A549 (cell line): ENCODE results near the gene MED10. TPM values are rescaled to one million over a fixed set of nuclear protein-coding genes. Genes with fewer than 3 reads are reported as not detected.

Experiments used
- ATAC-seq, 2 experiments: fragments of 200-7000 bp in 1 of 2; fragments of >200 bp in 1 of 2; cut with Nextera tagmentation in 1 of 2; cut with Tn5 transposase in 1 of 2; 3 replicates each; pipeline versions ENCODE4 v1.8.0 to v1.9.1; 2018 to 2020; ENCODE audit warnings: mild to moderate bottlenecking in 1 of 2, moderate library complexity in 1 of 2
- CTCF ChIA-PET: fragments of 300-600 bp; sonication (Branson Sonifier 250); formaldehyde crosslinking; extraction: SDS; loops from one replicate; lab custom pipeline; 2021; ENCODE audit warnings: antibody characterized with exemption, inconsistent platforms; lab: Yijun Ruan, JAX
- POLR2A ChIA-PET: fragments of 350-600 bp; formaldehyde crosslinking; extraction: SDS; loops from one replicate; lab custom pipeline; 2021; ENCODE audit warnings: antibody characterized with exemption, inconsistent platforms; lab: Yijun Ruan, JAX
- DNase-seq, 2 experiments: peaks; one replicate each; pipeline versions ENCODE4 v3.0.0 to v3.0.0-alpha.2; 2011 to 2016; ENCODE audit warnings: low read depth in 1 of 2, low spot score in 1 of 2
- FAIRE-seq: peaks from 2 replicates; lab custom pipeline; 2011; peaks lifted over from hg19 to GRCh38; lab: Jason Lieb, UNC
- H3K27ac ChIP-seq, 2 experiments: fragments of >200 bp; sonication (Bioruptor Twin); formaldehyde crosslinking; 3 replicates each; pipeline ENCODE4 v1.5.1; 2016 to 2017
- H3K4me1 ChIP-seq: fragments of >200 bp; sonication (Bioruptor Twin); formaldehyde crosslinking; 3 replicates; pipeline ENCODE4 v1.6.1; 2016
- H3K4me2 ChIP-seq: fragments of >200 bp; sonication (Bioruptor Twin); formaldehyde crosslinking; 3 replicates; pipeline ENCODE4 v1.6.1; 2016
- H3K4me3 ChIP-seq: fragments of >200 bp; sonication (Bioruptor Twin); formaldehyde crosslinking; 3 replicates; pipeline ENCODE4 v1.5.1; 2016
- H3K9me3 ChIP-seq: fragments of >200 bp; sonication (Bioruptor Twin); formaldehyde crosslinking; 3 replicates; pipeline ENCODE4 v1.6.1; 2016
- CBX2 ChIP-seq: fragments of 200-600 bp; sonication (generic); IDR thresholded peaks from 2 replicates; pipeline ENCODE4 v1.6.1; 2016; ENCODE audit warnings: low read depth, mild to moderate bottlenecking, borderline replicate concordance
- CHD4 ChIP-seq: fragments of 200-600 bp; sonication (generic); IDR thresholded peaks from 2 replicates; pipeline ENCODE4 v1.6.1; 2016; ENCODE audit warnings: antibody characterized with exemption, mild to moderate bottlenecking, borderline replicate concordance
- E2F6 ChIP-seq: IDR thresholded peaks from 2 replicates; pipeline ENCODE4 v1.6.1; 2012; ENCODE audit warnings: low read depth, borderline replicate concordance
- EHMT2 ChIP-seq: fragments of 200-600 bp; sonication (generic); IDR thresholded peaks from 2 replicates; pipeline ENCODE4 v1.6.1; 2016; ENCODE audit warnings: antibody characterized with exemption, low read depth, mild to moderate bottlenecking, moderate library complexity
- ELK1 ChIP-seq: fragments of 150-350 bp; IDR thresholded peaks from 2 replicates; pipeline ENCODE4 v1.6.1; 2014; ENCODE audit warnings: low read depth, mild to moderate bottlenecking, low read length
- EP300 ChIP-seq, 2 experiments: fragments of >200 bp; sonication (Bioruptor Twin); formaldehyde crosslinking; IDR thresholded peaks; 2 replicates in 1 of 2; 3 replicates in 1 of 2; pipeline ENCODE4 v1.6.1; 2016 to 2017
- FOSB ChIP-seq: fragments of 250-450 bp; sonication (Bioruptor Pico); IDR thresholded peaks from 2 replicates; pipeline ENCODE4 v1.5.0; 2020; ENCODE audit warnings: mild to moderate bottlenecking, moderate library complexity
- FOSL2 ChIP-seq, 2 experiments: fragments of 450-650 bp in 1 of 2; fragments of >200 bp in 1 of 2; sonication (Bioruptor Twin) in 1 of 2; formaldehyde crosslinking; IDR thresholded peaks; 2 replicates each; pipeline versions ENCODE4 v1.5.0 to v1.6.1; 2016 to 2020; ENCODE audit warnings: mild to moderate bottlenecking in 1 of 2, moderate library complexity in 1 of 2
- GATA3 ChIP-seq: IDR thresholded peaks from 2 replicates; pipeline ENCODE4 v1.6.1; 2012; ENCODE audit warnings: borderline replicate concordance
- MAZ ChIP-seq: fragments of 150-350 bp; IDR thresholded peaks from 2 replicates; pipeline ENCODE4 v1.6.1; 2014; ENCODE audit warnings: antibody characterized with exemption, low read depth, low read length, borderline replicate concordance
- NPAS2 ChIP-seq: fragments of 250-450 bp; sonication (Bioruptor Pico); IDR thresholded peaks from 2 replicates; pipeline ENCODE4 v1.8.0; 2022; ENCODE audit warnings: mild to moderate bottlenecking, moderate library complexity, borderline replicate concordance
- NR3C1 ChIP-seq: fragments of >200 bp; sonication (Bioruptor Twin); formaldehyde crosslinking; IDR thresholded peaks from 3 replicates; pipeline ENCODE4 v1.6.1; 2017
- PHF8 ChIP-seq: fragments of 200-600 bp; sonication (generic); IDR thresholded peaks from 2 replicates; pipeline ENCODE4 v1.6.1; 2016; ENCODE audit warnings: low read depth, mild to moderate bottlenecking, antibody characterized with exemption, moderate library complexity, borderline replicate concordance
- POLR2A ChIP-seq: IDR thresholded peaks from 2 replicates; pipeline ENCODE4 v1.6.1; 2012; ENCODE audit warnings: mild to moderate bottlenecking, low read length
- RARB ChIP-seq: fragments of 250-450 bp; sonication (Bioruptor Pico); IDR thresholded peaks from 2 replicates; pipeline ENCODE4 v1.8.0; 2021; ENCODE audit warnings: mild to moderate bottlenecking, moderate library complexity
- REST ChIP-seq: fragments of 200-600 bp; sonication (generic); IDR thresholded peaks from 2 replicates; pipeline ENCODE4 v1.6.1; 2016; ENCODE audit warnings: antibody characterized with exemption, mild to moderate bottlenecking, moderate library complexity
- RNF2 ChIP-seq: fragments of 200-600 bp; sonication (generic); IDR thresholded peaks from 2 replicates; pipeline ENCODE4 v1.6.1; 2016; ENCODE audit warnings: low read depth, mild to moderate bottlenecking, antibody characterized with exemption, moderate library complexity, borderline replicate concordance
- TP53 ChIP-seq: fragments of 250-450 bp; sonication (Bioruptor Pico); IDR thresholded peaks from 2 replicates; pipeline ENCODE4 v1.5.0; 2021; ENCODE audit warnings: mild to moderate bottlenecking, moderate library complexity
- ZC3H11A ChIP-seq: fragments of 450-650 bp; IDR thresholded peaks from 2 replicates; pipeline ENCODE4 v1.6.1; 2014; ENCODE audit warnings: antibody characterized with exemption, mild to moderate bottlenecking
- WGBS: methylation state at CpG from one replicate; pipeline ENCODE4 v1.1.6; 2017; ENCODE audit errors: missing lambda C conversion rate; 5-methylcytosine and 5-hydroxymethylcytosine counted together
- polyA plus RNA-seq, 4 experiments: library from polyadenylated mRNA; depleted of rRNA in 3 of 4; stranded (reverse); fragments of >200 nt; fragmentation: RNase III in 1 of 4; extraction: RNeasy Plus Mini Kit Qiagen cat#74134 plus additional on column Dnase treatment in 1 of 4; gene quantifications; 2 replicates in 3 of 4; 3 replicates in 1 of 4; pipeline ENCODE4 v1.2.3, GENCODE V29; 2011 to 2017
- TF ChIP-seq, protein P1 (sequence below): fragments of 250-450 bp; sonication (Bioruptor Pico); IDR thresholded peaks from 2 replicates; pipeline ENCODE4 v1.5.0; 2021; ENCODE audit warnings: mild to moderate bottlenecking, moderate library complexity, borderline replicate concordance
- TF ChIP-seq, protein P2 (sequence below): fragments of 250-450 bp; sonication (Bioruptor Pico); IDR thresholded peaks from 2 replicates; pipeline ENCODE4 v1.5.0; 2020; ENCODE audit warnings: low read depth, mild to moderate bottlenecking, moderate library complexity

Gene MED10
- polyA plus RNA-seq, 2 of the 4 experiments (the other 2 are of a cell fraction) = 56.7 to 59.4 TPM

- no peak for TF ChIP-seq CBX2
- no peak for TF ChIP-seq NPAS2
- TF ChIP-seq RNF2 = no peak
- TF ChIP-seq MAZ = no peak
- no peak for TF ChIP-seq TP53 (CRISPR knock-in tag)
- TF ChIP-seq, protein P1, sequence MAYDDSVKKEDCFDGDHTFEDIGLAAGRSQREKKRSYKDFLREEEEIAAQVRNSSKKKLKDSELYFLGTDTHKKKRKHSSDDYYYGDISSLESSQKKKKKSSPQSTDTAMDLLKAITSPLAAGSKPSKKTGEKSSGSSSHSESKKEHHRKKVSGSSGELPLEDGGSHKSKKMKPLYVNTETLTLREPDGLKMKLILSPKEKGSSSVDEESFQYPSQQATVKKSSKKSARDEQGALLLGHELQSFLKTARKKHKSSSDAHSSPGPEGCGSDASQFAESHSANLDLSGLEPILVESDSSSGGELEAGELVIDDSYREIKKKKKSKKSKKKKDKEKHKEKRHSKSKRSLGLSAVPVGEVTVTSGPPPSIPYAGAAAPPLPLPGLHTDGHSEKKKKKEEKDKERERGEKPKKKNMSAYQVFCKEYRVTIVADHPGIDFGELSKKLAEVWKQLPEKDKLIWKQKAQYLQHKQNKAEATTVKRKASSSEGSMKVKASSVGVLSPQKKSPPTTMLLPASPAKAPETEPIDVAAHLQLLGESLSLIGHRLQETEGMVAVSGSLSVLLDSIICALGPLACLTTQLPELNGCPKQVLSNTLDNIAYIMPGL = no peak
Measured at GRCh38 chr5:6350277-6351090, 27.9 kb downstream of the MED10 start (continued).

- Histone ChIP-seq H3K4me1 (no peaks in the 10 kb centered on the region), H3K4me2 (no peak overlapping the region), H3K9me3 (no peaks in the 10 kb centered on the region), H3K4me3 (no peak overlapping the region), H3K27ac (no peak overlapping the region)
- POLR2A ChIA-PET = no interaction called here
- CTCF ChIA-PET = interaction anchor here (0.6 kb wide), 1 partner anchor 300 kb away, joined by 3 read pairs; no protein-coding TSS in a partner anchor
- FAIRE-seq = no peak
- no peak for ATAC-seq
- WGBS = 60% methylated on average over 19 of the region's 19 CpGs
- no peak for DNase-seq
- no peak for TF ChIP-seq POLR2A
- TF ChIP-seq GATA3 = no peak
- no peak for TF ChIP-seq CHD4
- no peak for TF ChIP-seq REST
- TF ChIP-seq ZC3H11A = no peak
- TF ChIP-seq EP300 (IDR thresholded peaks at IDR 0.05) = no peak
- TF ChIP-seq CBX2 = no peak
- no peak for TF ChIP-seq EHMT2
- TF ChIP-seq PHF8 = no peak
- no peak for TF ChIP-seq FOSB (CRISPR knock-in tag)
- TF ChIP-seq, protein P1 = no peak
- TF ChIP-seq, protein P2, sequence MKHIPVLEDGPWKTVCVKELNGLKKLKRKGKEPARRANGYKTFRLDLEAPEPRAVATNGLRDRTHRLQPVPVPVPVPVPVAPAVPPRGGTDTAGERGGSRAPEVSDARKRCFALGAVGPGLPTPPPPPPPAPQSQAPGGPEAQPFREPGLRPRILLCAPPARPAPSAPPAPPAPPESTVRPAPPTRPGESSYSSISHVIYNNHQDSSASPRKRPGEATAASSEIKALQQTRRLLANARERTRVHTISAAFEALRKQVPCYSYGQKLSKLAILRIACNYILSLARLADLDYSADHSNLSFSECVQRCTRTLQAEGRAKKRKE (CRISPR knock-in tag) = no peak
- no peak for TF ChIP-seq NR3C1
- TF ChIP-seq E2F6 = no peak
- no peak for TF ChIP-seq ELK1
- no peak for TF ChIP-seq NPAS2
- TF ChIP-seq RNF2 = no peak
- TF ChIP-seq FOSL2 (IDR thresholded peaks at IDR 0.05) = no peak
- TF ChIP-seq FOSL2 (CRISPR knock-in tag; IDR thresholded peaks at IDR 0.05) = no peak
- no peak for TF ChIP-seq RARB (CRISPR knock-in tag)
Measured at GRCh38 chr5:6349387-6349786, 29.0 kb downstream of the MED10 start.
